Astrocyte of the spinal cord (primary cell): ENCODE data around the gene MCM7.

Experiments
- DNase-seq: peaks from one replicate; pipeline ENCODE4 v3.0.0; 2011; ENCODE audit warnings: low read depth, low spot score
- H3K4me3 ChIP-seq: 2 replicates; pipeline ENCODE4 v1.5.1; 2011; ENCODE audit warnings: low read depth, mild to moderate bottlenecking, low read length, moderate library complexity
- CTCF ChIP-seq: IDR thresholded peaks from 2 replicates; pipeline ENCODE4 v1.5.1; 2012; ENCODE audit warnings: low read depth, mild to moderate bottlenecking, low read length, inconsistent platforms
- in situ Hi-C: cut with HindIII; loops from 2 replicates; pipeline ENCODE4 v1.10.0; 2017; ENCODE audit warnings: low sequenced_read_pairs

Gene MCM7

DNA sequence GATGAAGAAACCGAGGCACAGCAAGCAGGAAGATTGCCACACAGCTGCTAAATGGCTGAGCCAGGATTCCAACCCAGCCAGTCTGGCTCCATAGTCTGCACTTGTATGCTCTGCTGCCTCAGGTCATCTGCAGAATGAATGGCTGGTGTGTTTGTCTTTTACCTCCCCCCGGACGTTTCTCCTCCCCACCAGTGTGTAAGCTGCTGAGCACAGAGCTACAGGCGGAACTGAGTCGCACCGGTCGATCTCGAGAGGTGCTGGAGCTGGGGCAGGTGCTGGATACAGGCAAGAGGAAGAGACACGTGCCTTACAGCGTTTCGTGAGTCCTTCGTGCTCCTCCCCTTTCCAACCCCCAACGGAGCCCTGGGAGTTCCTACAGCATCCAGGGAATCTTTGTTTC lies 20.9 kb upstream of the MCM7 start:
- DNase-seq = no peak
- H3K4me3 ChIP-seq = no peak overlapping the region
- in situ Hi-C loops = no loop called here
- TF ChIP-seq CTCF = no peak

GRCh38 chr7:100120733-100121036 lies 19.5 kb upstream of the MCM7 start:
- TF ChIP-seq CTCF = no peak
- in situ Hi-C loops = no loop called here
- DNase-seq = no peak
- peak overlapping the region; percentile 96 for H3K4me3 ChIP-seq

DNA sequence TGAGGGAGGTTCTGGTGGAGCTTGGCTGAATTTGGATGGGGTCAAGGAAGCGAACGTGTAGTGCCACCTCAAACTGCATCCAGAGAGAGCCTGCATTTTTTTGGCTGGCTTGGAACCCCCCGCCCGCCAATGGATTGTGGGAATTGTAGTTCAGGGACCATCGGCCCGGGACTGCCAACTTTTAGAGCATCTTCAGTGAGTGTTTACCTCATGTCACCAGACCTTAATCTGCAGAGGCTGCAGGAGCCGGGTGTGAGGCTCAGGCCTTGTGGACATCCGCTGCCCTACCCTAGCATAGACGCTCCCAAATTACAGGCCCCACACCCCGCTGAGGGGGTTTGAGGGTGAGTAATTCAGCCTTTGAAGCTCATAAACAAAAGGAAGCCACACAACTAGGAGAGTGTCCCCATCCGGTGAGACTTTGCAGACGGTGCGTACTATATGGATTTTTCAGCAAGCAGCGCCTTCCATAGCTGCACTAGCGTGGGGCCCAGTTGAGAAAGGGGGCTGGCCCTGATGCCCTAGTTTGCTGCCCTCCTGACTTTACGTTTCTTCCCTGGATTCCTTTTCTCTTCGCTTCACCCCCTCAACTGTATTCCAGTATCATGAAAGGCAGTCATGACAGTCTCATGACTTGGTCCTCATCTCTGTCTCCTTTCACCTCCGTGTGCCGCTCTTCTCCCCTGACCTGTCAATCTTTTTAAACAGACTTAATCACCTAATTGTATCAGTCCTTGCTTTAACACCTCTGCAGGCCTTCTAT lies 19.0 kb upstream of the MCM7 start:
- in situ Hi-C loops = no loop called here
- DNase-seq = peak; percentile 67
- peak overlapping the region; percentile 96 for H3K4me3 ChIP-seq
- no peak for TF ChIP-seq CTCF

DNA sequence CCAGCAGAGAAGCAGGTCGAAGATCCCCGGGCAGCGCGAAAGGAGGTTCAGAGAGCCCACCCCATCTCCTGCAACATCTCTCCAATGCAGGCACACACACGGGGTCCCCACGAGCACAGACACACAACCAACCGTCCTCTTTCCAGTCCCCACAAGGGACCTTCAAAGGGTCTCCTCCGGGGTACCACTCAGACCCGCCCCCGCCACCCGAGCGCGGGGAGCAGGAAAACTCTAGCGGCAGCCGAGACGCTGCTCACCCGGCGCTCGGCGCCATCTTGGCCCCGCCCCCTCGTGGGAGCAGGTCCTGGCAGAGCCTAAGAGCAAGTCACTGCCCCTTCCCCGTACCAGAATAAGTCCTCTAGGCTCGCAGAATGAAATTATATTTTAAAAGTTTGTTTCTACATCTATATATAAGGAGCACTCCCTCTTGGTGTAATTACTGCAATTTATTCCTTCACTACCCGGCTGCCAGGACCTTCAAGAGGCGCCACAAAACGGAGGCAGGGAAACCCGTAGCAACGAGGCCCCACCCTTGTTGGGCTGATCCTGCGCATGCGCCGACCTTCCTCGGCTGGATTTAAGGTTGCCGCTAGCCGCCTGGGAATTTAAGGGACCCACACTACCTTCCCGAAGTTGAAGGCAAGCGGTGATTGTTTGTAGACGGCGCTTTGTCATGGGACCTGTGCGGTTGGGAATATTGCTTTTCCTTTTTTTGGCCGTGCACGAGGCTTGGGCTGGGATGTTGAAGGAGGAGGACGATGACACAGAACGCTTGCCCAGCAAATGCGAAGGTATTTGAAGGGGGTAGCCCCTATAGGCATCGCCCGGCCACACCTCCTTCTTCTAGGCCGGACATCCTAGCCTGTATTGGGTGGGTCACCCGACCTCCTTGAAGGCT lies 18.1 kb upstream of the MCM7 start, which contains the start of the genes CNPY4 and TAF6:
CNPY4 (plus strand) TSS at position 563 of the 898 bp plus-strand sequence; CDS start at position 674, 111 bp downstream.
TAF6 (minus strand) TSS at position 287 of the 898 bp plus-strand sequence. CDS start 5,149 bp downstream, outside the sequence.
- in situ Hi-C loops = no loop called here
- H3K4me3 ChIP-seq = peak within 1 kb of the TSS; percentile 96
- TF ChIP-seq CTCF = no peak
- peak; percentile 97 for DNase-seq

DNA sequence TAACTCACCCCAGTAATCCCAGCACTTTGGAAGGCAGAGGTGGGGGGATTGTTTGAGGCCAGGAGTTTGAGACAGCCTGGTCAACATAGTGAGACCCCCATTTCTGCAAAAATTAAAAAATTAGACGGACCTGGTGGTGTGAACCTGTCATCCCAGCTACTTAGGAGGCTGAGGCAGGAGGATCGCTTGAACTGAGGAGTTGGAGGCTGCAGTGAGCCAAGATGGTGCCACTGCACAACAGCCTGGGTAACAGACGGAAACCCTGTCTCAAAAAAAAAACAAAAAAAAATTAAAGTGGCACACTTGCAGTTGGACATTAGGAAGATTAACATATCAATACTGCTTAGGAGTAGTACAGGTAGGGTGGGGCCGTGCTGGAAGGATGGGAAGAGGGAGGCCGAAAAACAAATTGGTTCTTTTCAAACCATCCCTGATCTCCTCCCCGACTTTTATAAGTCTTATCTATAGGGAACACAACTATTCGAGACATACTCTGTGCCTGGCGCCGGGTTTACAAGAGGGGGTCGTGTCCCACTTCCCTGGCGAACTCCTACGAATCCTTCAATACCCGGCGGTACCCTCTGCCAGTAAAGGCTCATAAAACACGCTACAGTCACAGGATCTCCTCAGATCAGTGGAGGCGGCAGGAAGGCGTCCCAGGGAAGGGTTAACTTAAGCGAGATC lies 17.3 kb upstream of the MCM7 start:
- DNase-seq = no peak
- H3K4me3 ChIP-seq = peak overlapping the region; percentile 96
- in situ Hi-C loops = no loop called here
- TF ChIP-seq CTCF = no peak

DNA sequence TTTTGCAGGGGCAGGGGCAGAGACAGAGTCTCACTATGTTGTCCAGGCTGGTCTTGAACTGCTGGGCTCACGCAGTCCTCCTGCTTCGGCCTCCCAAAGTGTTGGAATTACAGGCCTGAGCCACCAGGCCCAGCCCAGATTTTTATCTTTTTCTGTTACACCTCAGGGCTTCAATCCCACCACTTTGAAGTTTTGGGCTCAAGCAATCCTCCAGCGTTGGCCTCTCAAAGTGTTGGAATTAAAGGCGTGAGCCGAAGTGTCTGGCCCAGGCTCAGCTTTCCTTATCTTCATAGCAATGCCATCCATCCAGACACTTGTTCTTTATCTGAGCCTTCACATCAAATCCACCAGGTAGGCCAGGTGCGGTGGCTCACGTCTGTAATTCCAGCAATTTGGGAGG lies 13.8 kb upstream of the MCM7 start:
- in situ Hi-C loops = no loop called here
- H3K4me3 ChIP-seq = no peak overlapping the region
- no peak for DNase-seq
- no peak for TF ChIP-seq CTCF
